HepG2 (cell line): ENCODE measurements around the gene P2RY8. TPM values are rescaled to one million over a fixed set of nuclear protein-coding genes. Genes with fewer than 3 reads are reported as not detected.

Experiments used
- ATAC-seq: fragments of 200-7000 bp; cut with Tn5 transposase; 3 replicates; pipeline ENCODE4 v1.9.1; 2020; ENCODE audit warnings: mild to moderate bottlenecking, moderate library complexity
- BruUV-seq: library from RNA; stranded (reverse); fragments of 400-500 nt; replicated peaks from 2 replicates; lab custom pipeline; 2021; lab: Mats Ljungman, UMichigan
- CTCF ChIA-PET: fragments of 300-600 bp; formaldehyde crosslinking; extraction: SDS; loops from one replicate; lab custom pipeline; 2021; ENCODE audit warnings: low total read pairs, inconsistent platforms, low intra/inter-chr PET ratio; lab: Yijun Ruan, JAX
- POLR2A ChIA-PET: fragments of 350-600 bp; sonication (Branson Sonifier 250); formaldehyde crosslinking; loops from one replicate; lab custom pipeline; 2020; ENCODE audit warnings: antibody characterized with exemption, inconsistent platforms; lab: Yijun Ruan, JAX
- DNase-seq: peaks from one replicate; pipeline ENCODE4 v3.0.0-alpha.2; 2015; ENCODE audit warnings: low spot score
- FAIRE-seq: peaks from 3 replicates; lab custom pipeline; 2011; peaks lifted over from hg19 to GRCh38; lab: Jason Lieb, UNC
- H2AFZ ChIP-seq: one replicate; pipeline ENCODE4 v1.6.1; 2011; ENCODE audit warnings: low read length, inconsistent platforms
- H3K27ac ChIP-seq: fragments of 300-600 bp; 3 replicates; pipeline ENCODE4 v1.8.0; 2011; ENCODE audit warnings: mixed run types, mild to moderate bottlenecking, mixed read lengths, low read length, inconsistent platforms; ENCODE audit not compliant: insufficient read depth; ENCODE audit errors: extremely low read length
- H3K27me3 ChIP-seq, 2 experiments: fragments of 200-600 bp in 1 of 2; 2 replicates in 1 of 2; 3 replicates in 1 of 2; pipeline versions ENCODE4 v1.6.0 to v1.8.0; 2011; ENCODE audit warnings: low read length in 2 of 2, mild to moderate bottlenecking in 2 of 2, moderate library complexity in 2 of 2, inconsistent platforms in 1 of 2; ENCODE audit not compliant: insufficient read depth in 2 of 2, control insufficient read depth in 1 of 2
- H3K36me3 ChIP-seq, 2 experiments: fragments of 200-600 bp in 1 of 2; replicated peaks in 1 of 2; 2 replicates in 1 of 2; 3 replicates in 1 of 2; pipeline versions ENCODE4 v1.5.1 to v1.8.0; 2011; ENCODE audit warnings: low read length in 2 of 2, inconsistent platforms in 1 of 2; ENCODE audit not compliant: insufficient read depth in 2 of 2, control insufficient read depth in 1 of 2
- H3K4me1 ChIP-seq: 2 replicates; pipeline ENCODE4 v1.5.1; 2012; ENCODE audit warnings: low read length, inconsistent platforms; ENCODE audit not compliant: insufficient read depth
- H3K4me2 ChIP-seq: 2 replicates; pipeline ENCODE4 v1.6.0; 2011; ENCODE audit warnings: low read depth, low read length, inconsistent platforms
- H3K4me3 ChIP-seq, 3 experiments: fragments of 200-600 bp in 1 of 3; sonication (generic), shearing (Covaris generic) in 1 of 3; replicated peaks in 1 of 3; 2 replicates each; pipeline ENCODE4 v1.5.1; 2011 to 2016; ENCODE audit warnings: low read length in 3 of 3, inconsistent platforms in 2 of 3, low read depth in 2 of 3, mild to moderate bottlenecking in 2 of 3, control low read depth in 1 of 3, mixed read lengths in 1 of 3; ENCODE audit not compliant: insufficient read depth in 1 of 3
- H3K79me2 ChIP-seq: one replicate; pipeline ENCODE4 v1.6.1; 2011; ENCODE audit warnings: low read length, inconsistent platforms; ENCODE audit not compliant: insufficient read depth
- H3K9ac ChIP-seq: 2 replicates; pipeline ENCODE4 v1.6.0; 2011; ENCODE audit warnings: mild to moderate bottlenecking, low read depth, low read length, inconsistent platforms; ENCODE audit not compliant: insufficient read depth
- H3K9me3 ChIP-seq: 2 replicates; pipeline ENCODE4 v1.5.1; 2012; ENCODE audit warnings: mild to moderate bottlenecking, low read length
- H4K20me1 ChIP-seq: 2 replicates; pipeline ENCODE4 v1.6.0; 2011; ENCODE audit warnings: inconsistent platforms, mild to moderate bottlenecking, low read length, moderate library complexity; ENCODE audit not compliant: insufficient read depth
- ARID2 ChIP-seq: sonication (generic); formaldehyde crosslinking; IDR thresholded peaks from 2 replicates; pipeline ENCODE4 v1.8.1; 2022; ENCODE audit warnings: mild to moderate bottlenecking, missing genetic modification reagents, borderline replicate concordance
- DMAP1 ChIP-seq: IDR thresholded peaks from 2 replicates; pipeline ENCODE4 v1.6.1; 2016
- HNRNPUL1 ChIP-seq: fragments of 200-400 bp; formaldehyde crosslinking; IDR thresholded peaks from 2 replicates; pipeline ENCODE4 v1.6.1; 2017; ENCODE audit warnings: low read depth, mild to moderate bottlenecking, low read length, moderate library complexity
- NCOA1 ChIP-seq: sonication (generic); formaldehyde crosslinking; IDR thresholded peaks from 2 replicates; pipeline ENCODE4 v1.9.0; 2021; ENCODE audit warnings: missing genetic modification reagents
- RBM22 ChIP-seq: fragments of 200-400 bp; formaldehyde crosslinking; optimal IDR thresholded peaks from 2 replicates; pipeline ENCODE3; 2017; ENCODE audit warnings: mild to moderate bottlenecking, low read length, moderate library complexity
- TFDP2 ChIP-seq: sonication (generic); formaldehyde crosslinking; IDR thresholded peaks from 2 replicates; pipeline ENCODE4 v1.4.0; 2020; ENCODE audit warnings: missing genetic modification reagents
- THYN1 ChIP-seq: sonication (generic); formaldehyde crosslinking; IDR thresholded peaks from 2 replicates; pipeline ENCODE4 v1.8.1; 2023; ENCODE audit warnings: low read depth, mild to moderate bottlenecking, moderate library complexity, missing genetic modification reagents, borderline replicate concordance
- ZBTB33 ChIP-seq: sonication (generic); formaldehyde crosslinking; IDR thresholded peaks from 2 replicates; pipeline ENCODE4 v1.4.0; 2020; ENCODE audit warnings: missing genetic modification reagents
- ZNF337 ChIP-seq: sonication (generic); formaldehyde crosslinking; IDR thresholded peaks from 2 replicates; pipeline ENCODE4 v1.5.1; 2020; ENCODE audit warnings: missing genetic modification reagents, low read depth, mild to moderate bottlenecking, borderline replicate concordance
- ZNF441 ChIP-seq: sonication (generic); formaldehyde crosslinking; IDR thresholded peaks from 2 replicates; pipeline ENCODE4 v1.7.0; 2021; ENCODE audit warnings: missing genetic modification reagents, borderline replicate concordance
- ZNF746 ChIP-seq: sonication (generic); formaldehyde crosslinking; IDR thresholded peaks from 2 replicates; pipeline ENCODE4 v1.8.0; 2022; ENCODE audit warnings: mild to moderate bottlenecking, missing genetic modification reagents
- ZNF775 ChIP-seq: sonication (generic); formaldehyde crosslinking; IDR thresholded peaks from 2 replicates; pipeline ENCODE4 v1.4.0; 2020; ENCODE audit warnings: missing genetic modification reagents, mild to moderate bottlenecking, moderate library complexity, borderline replicate concordance
- WGBS: methylation state at CpG from one replicate; pipeline ENCODE4 v1.1.6; 2017; ENCODE audit warnings: low lambda C conversion rate; 5-methylcytosine and 5-hydroxymethylcytosine counted together
- in situ Hi-C: cut with HindIII; loops from 2 replicates; pipeline ENCODE4 v1.10.0; 2017; ENCODE audit warnings: low pct_unique_long_range_greater_than_20kb; ENCODE audit not compliant: extremely low pct_ligation_motif_present
- intact Hi-C: fragments of 100-400 bp; cut with micrococcal nuclease; formaldehyde crosslinking; loops from one replicate; pipeline ENCODE4 v1.10.0; 2022; ENCODE audit not compliant: unreplicated experiment
- polyA plus RNA-seq, 8 experiments: library from polyadenylated mRNA; depleted of rRNA in 3 of 8; stranded (reverse) in 7 of 8; unstranded in 1 of 8; fragments of >200 nt; fragmentation: Illumina TruSeq in 4 of 8; extraction: Trizol in 4 of 8; gene quantifications; 2 replicates each; pipeline versions ENCODE4 v1.2.1 to v1.2.3, GENCODE V29; 2011 to 2016; ENCODE audit warnings: low read depth in 4 of 8, missing spikeins in 1 of 8, mixed read lengths in 1 of 8; ENCODE audit not compliant: insufficient read depth in 1 of 8
- total RNA-seq, 5 experiments: library from RNA; depleted of rRNA; stranded (reverse); fragments of >200 nt; fragmentation: Illumina TruSeq; extraction: Trizol; gene quantifications; 2 replicates each; pipeline ENCODE4 v1.2.3, GENCODE V29; 2016; ENCODE audit warnings: low read depth in 1 of 5

Gene P2RY8
- total and polyA plus RNA-seq, 2 of the 13 experiments (the other 11 are each of a cell fraction or from before 2014, with no cell fraction given), result 1.0 to 1.3 TPM

GRCh38 chrX:1546691-1547251 lies 9.8 kb upstream of the P2RY8 start:
- H3K4me3 ChIP-seq, result no peak overlapping the region
- TF ChIP-seq DMAP1 (CRISPR knock-in tag) (no peak), THYN1 (no peak), TFDP2 (CRISPR knock-in tag) (no peak), ZNF746 (CRISPR knock-in tag) (no peak), NCOA1 (CRISPR knock-in tag) (no peak), HNRNPUL1 (no peak), ZNF775 (CRISPR knock-in tag) (no peak), RBM22 (no peak), ZNF337 (CRISPR knock-in tag) (no peak), ZNF441 (CRISPR knock-in tag) (no peak), ZBTB33 (no peak), ARID2 (CRISPR knock-in tag) (no peak)
- H4K20me1 ChIP-seq, result no peaks in the 10 kb centered on the region
- no peak for DNase-seq
- H2AFZ ChIP-seq, result no peak overlapping the region
- ATAC-seq, result peak; percentile 50
- BruUV-seq, result no TSS peak
- intact Hi-C loops (no loop called here), in situ Hi-C loops (no loop called here)
- no peaks in the 10 kb centered on the region for H3K9me3 ChIP-seq
- H3K27me3 ChIP-seq, result no peaks in the 10 kb centered on the region
- H3K36me3 ChIP-seq, result no peaks in the 10 kb centered on the region
- H3K27ac ChIP-seq, result no peak overlapping the region
- WGBS, result 70% methylated on average over 15 of the region's 18 CpGs
- no peak for FAIRE-seq
- no peaks in the 10 kb centered on the region for H3K79me2 ChIP-seq
- H3K9ac ChIP-seq, result no peak overlapping the region
- POLR2A ChIA-PET, result no interaction called here
- H3K4me2 ChIP-seq, result no peak overlapping the region
- CTCF ChIA-PET, result no interaction called here
- H3K4me1 ChIP-seq, result no peaks in the 10 kb centered on the region
